HepG2 (cell line): Measurements from ENCODE around the gene EIF5A. TPM values are rescaled to one million over a fixed set of nuclear protein-coding genes. Genes with fewer than 3 reads are reported as not detected.

Source experiments
- ATM ChIP-seq: fragments of 450-650 bp; IDR thresholded peaks from 2 replicates; pipeline ENCODE4 v1.7.1; 2017; ENCODE audit warnings: mild to moderate bottlenecking, borderline replicate concordance
- BRF2 ChIP-seq: sonication (generic); formaldehyde crosslinking; IDR thresholded peaks from 2 replicates; pipeline ENCODE4 v1.8.1; 2022; ENCODE audit warnings: mild to moderate bottlenecking, missing genetic modification reagents
- DMAP1 ChIP-seq: IDR thresholded peaks from 2 replicates; pipeline ENCODE4 v1.6.1; 2016
- ELF1 ChIP-seq: sonication (generic); formaldehyde crosslinking; IDR thresholded peaks from 2 replicates; pipeline ENCODE4 v1.4.0; 2020; ENCODE audit warnings: missing genetic modification reagents
- FUBP1 ChIP-seq: sonication (generic); formaldehyde crosslinking; IDR thresholded peaks from 2 replicates; pipeline ENCODE4 v1.5.1; 2020; ENCODE audit warnings: missing genetic modification reagents, mild to moderate bottlenecking, borderline replicate concordance
- HCFC1 ChIP-seq: fragments of 150-350 bp; IDR thresholded peaks from 2 replicates; pipeline ENCODE4 v1.6.1; 2014; ENCODE audit warnings: low read depth, low read length
- LRRFIP1 ChIP-seq: sonication (generic); formaldehyde crosslinking; conservative IDR thresholded peaks from 2 replicates; pipeline ENCODE4 v1.4.0; 2020; ENCODE audit warnings: missing genetic modification reagents
- NFE2L2 ChIP-seq: fragments of 150-350 bp; IDR thresholded peaks from 2 replicates; pipeline ENCODE4 v1.6.1; 2014; ENCODE audit warnings: low read length
- NR1H2 ChIP-seq: sonication (generic); formaldehyde crosslinking; IDR thresholded peaks from 2 replicates; pipeline ENCODE4 v1.8.1; 2022; ENCODE audit warnings: low read depth, missing genetic modification reagents, borderline replicate concordance
- PLRG1 ChIP-seq: fragments of 450-650 bp; conservative IDR thresholded peaks from 2 replicates; pipeline ENCODE4 v1.6.1; 2016
- TFE3 ChIP-seq: IDR thresholded peaks from 2 replicates; pipeline ENCODE4 v1.6.1; 2016
- TP53 ChIP-seq: sonication (generic); formaldehyde crosslinking; conservative IDR thresholded peaks from 2 replicates; pipeline ENCODE4 v1.4.0; 2020; ENCODE audit warnings: missing genetic modification reagents
- XRCC5 ChIP-seq: fragments of 200-400 bp; formaldehyde crosslinking; optimal IDR thresholded peaks from 2 replicates; pipeline ENCODE3; 2017; ENCODE audit warnings: mild to moderate bottlenecking, low read length
- YEATS2 ChIP-seq: sonication (generic); formaldehyde crosslinking; IDR thresholded peaks from 2 replicates; pipeline ENCODE4 v1.4.0; 2020; ENCODE audit warnings: missing genetic modification reagents, borderline replicate concordance
- ZBTB4 ChIP-seq: sonication (generic); formaldehyde crosslinking; IDR thresholded peaks from 2 replicates; pipeline ENCODE4 v1.4.0; 2020; ENCODE audit warnings: missing genetic modification reagents, mild to moderate bottlenecking, borderline replicate concordance
- ZNF275 ChIP-seq: sonication (generic); formaldehyde crosslinking; IDR thresholded peaks from 2 replicates; pipeline ENCODE4 v1.8.0; 2022; ENCODE audit warnings: missing genetic modification reagents, mild to moderate bottlenecking, inconsistent platforms, borderline replicate concordance
- ZNF317 ChIP-seq: sonication (generic); formaldehyde crosslinking; IDR thresholded peaks from 2 replicates; pipeline ENCODE4 v1.5.0; 2020; ENCODE audit warnings: mild to moderate bottlenecking, missing genetic modification reagents
- ZNF337 ChIP-seq: sonication (generic); formaldehyde crosslinking; IDR thresholded peaks from 2 replicates; pipeline ENCODE4 v1.5.1; 2020; ENCODE audit warnings: missing genetic modification reagents, low read depth, mild to moderate bottlenecking, borderline replicate concordance
- ZNF850 ChIP-seq: sonication (generic); formaldehyde crosslinking; conservative IDR thresholded peaks from 2 replicates; pipeline ENCODE4 v1.9.0; 2021; ENCODE audit warnings: mild to moderate bottlenecking, missing genetic modification reagents
- polyA plus RNA-seq, 8 experiments: library from polyadenylated mRNA; depleted of rRNA in 3 of 8; stranded (reverse) in 7 of 8; unstranded in 1 of 8; fragments of >200 nt; fragmentation: Illumina TruSeq in 4 of 8; extraction: Trizol in 4 of 8; gene quantifications; 2 replicates each; pipeline versions ENCODE4 v1.2.1 to v1.2.3, GENCODE V29; 2011 to 2016; ENCODE audit warnings: low read depth in 4 of 8, missing spikeins in 1 of 8, mixed read lengths in 1 of 8; ENCODE audit not compliant: insufficient read depth in 1 of 8
- total RNA-seq, 5 experiments: library from RNA; depleted of rRNA; stranded (reverse); fragments of >200 nt; fragmentation: Illumina TruSeq; extraction: Trizol; gene quantifications; 2 replicates each; pipeline ENCODE4 v1.2.3, GENCODE V29; 2016; ENCODE audit warnings: low read depth in 1 of 5

The EIF5A gene
- total and polyA plus RNA-seq, 2 of the 13 experiments (the other 11 are each of a cell fraction or from before 2014, with no cell fraction given) = 319 to 337 TPM

- TF ChIP-seq ZNF317 (CRISPR knock-in tag) = no peak
- no peak for TF ChIP-seq TP53
- TF ChIP-seq ZNF275 = no peak
- TF ChIP-seq ZNF850 (CRISPR knock-in tag) = no peak
- no peak for TF ChIP-seq ATM
- TF ChIP-seq LRRFIP1 = no peak
- TF ChIP-seq ZBTB4 (CRISPR knock-in tag) = no peak
- TF ChIP-seq BRF2 (CRISPR knock-in tag) = peak; percentile 53; the same call in 1 of the 2 replicates
- TF ChIP-seq DMAP1 (CRISPR knock-in tag) = peak; percentile 63
- peak; percentile 47 for TF ChIP-seq TFE3 (CRISPR knock-in tag)
- no peak for TF ChIP-seq FUBP1 (CRISPR knock-in tag)
- no peak for TF ChIP-seq NFE2L2
- no peak; the same call in 1 of the 2 replicates for TF ChIP-seq YEATS2 (CRISPR knock-in tag)
- TF ChIP-seq ZNF337 (CRISPR knock-in tag) = peak; percentile 81; the same call in 1 of the 2 replicates
- no peak for TF ChIP-seq HCFC1
- no peak for TF ChIP-seq PLRG1
- peak; percentile 36; the same call in 1 of the 2 replicates for TF ChIP-seq ELF1
- TF ChIP-seq NR1H2 (CRISPR knock-in tag) = no peak
- TF ChIP-seq XRCC5 = peak; percentile 80
These were observed 26.8 kb upstream of the EIF5A start (continued) for GRCh38 chr17:7280519-7281073.
